ENCODE data around the gene UBE2H. TPM values are rescaled to one million over a fixed set of nuclear protein-coding genes. Genes with fewer than 3 reads are reported as not detected.

The UBE2H gene
- polyA plus RNA-seq, 1 donor from 2014 or later, result 66.3 TPM

DNA sequence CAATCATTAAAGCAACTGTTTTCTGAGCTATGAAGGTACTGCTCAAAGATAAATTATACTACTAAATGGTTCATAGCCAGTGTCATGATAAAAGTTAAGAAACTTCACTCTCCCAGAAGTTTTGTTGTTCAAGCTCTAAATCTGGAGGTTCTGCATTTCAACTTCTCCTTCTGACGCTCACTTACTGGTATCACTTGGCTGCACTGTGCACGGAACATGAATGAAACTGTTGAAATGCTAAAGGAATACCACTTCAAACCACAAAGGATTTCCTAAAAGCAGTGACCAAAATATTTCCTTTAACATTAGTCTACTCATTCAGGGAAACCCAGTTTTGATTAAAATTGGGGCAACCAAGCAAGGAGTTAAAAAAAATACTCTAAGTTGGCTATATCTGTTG lies 93.6 kb downstream of the UBE2H start:
- H3K27ac Mint-ChIP-seq, result no peak overlapping the region
- H3K4me1 Mint-ChIP-seq, result peaks cover 35 to 59% (median 56%) of the 10 kb centered on the region in 3 donors
- no peaks in the 10 kb centered on the region for H3K27me3 Mint-ChIP-seq
- H3K36me3 Mint-ChIP-seq, result no peaks in the 10 kb centered on the region
- no peak overlapping the region for H3K4me3 Mint-ChIP-seq
- H3K9me3 Mint-ChIP-seq, result no peaks in the 10 kb centered on the region

DNA sequence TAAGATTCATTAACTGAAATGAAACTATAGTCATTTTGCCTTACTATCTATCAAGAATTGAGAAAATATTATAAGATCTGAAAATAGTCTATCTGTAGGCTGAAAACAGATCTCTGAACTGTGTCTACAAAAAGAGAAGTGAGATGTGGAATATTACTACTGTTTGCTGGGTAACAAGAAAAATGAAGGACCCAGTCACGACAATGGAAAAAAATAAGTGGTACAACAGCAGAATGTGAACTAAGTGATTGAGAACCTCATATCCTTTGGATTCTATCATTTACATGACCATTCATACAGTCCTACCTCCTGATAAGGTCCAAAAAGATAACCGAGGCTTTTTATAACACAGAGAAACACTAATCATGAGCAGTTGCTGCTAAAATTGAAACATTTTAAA lies 94.3 kb downstream of the UBE2H start:
- Mint-ChIP-seq H3K4me1 (peaks cover 33 to 55% (median 50%) of the 10 kb centered on the region in 3 donors), H3K27me3 (no peaks in the 10 kb centered on the region), H3K36me3 (no peaks in the 10 kb centered on the region), H3K9me3 (no peaks in the 10 kb centered on the region), H3K27ac (no peak overlapping the region), H3K4me3 (no peak overlapping the region)

DNA sequence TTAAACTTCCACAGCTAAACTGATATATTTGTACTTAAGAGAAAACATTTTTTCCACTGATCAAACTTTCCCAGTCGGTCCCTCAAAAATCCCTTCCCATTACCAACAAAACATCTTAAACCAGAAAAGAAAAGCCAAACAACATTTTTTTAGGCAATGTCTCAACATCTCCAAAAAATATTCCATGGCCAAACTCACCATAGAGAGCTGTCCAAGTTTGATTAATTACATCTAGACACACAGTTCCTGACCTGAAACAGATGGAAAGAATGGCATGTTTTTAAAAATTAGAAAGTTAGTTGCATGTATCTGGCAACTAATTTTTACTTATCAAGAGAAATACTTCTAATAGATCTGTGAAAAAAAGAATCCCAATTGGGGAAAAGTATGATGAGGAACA lies 95.4 kb downstream of the UBE2H start:
- no peaks in the 10 kb centered on the region for H3K36me3 Mint-ChIP-seq
- H3K27ac Mint-ChIP-seq, result peak overlapping the region in 1 of 3 donors; percentile 3
- H3K4me3 Mint-ChIP-seq, result no peak overlapping the region
- no peaks in the 10 kb centered on the region for H3K9me3 Mint-ChIP-seq
- no peaks in the 10 kb centered on the region for H3K27me3 Mint-ChIP-seq
- H3K4me1 Mint-ChIP-seq, result peaks cover 23 to 43% (median 40%) of the 10 kb centered on the region in 3 donors

DNA sequence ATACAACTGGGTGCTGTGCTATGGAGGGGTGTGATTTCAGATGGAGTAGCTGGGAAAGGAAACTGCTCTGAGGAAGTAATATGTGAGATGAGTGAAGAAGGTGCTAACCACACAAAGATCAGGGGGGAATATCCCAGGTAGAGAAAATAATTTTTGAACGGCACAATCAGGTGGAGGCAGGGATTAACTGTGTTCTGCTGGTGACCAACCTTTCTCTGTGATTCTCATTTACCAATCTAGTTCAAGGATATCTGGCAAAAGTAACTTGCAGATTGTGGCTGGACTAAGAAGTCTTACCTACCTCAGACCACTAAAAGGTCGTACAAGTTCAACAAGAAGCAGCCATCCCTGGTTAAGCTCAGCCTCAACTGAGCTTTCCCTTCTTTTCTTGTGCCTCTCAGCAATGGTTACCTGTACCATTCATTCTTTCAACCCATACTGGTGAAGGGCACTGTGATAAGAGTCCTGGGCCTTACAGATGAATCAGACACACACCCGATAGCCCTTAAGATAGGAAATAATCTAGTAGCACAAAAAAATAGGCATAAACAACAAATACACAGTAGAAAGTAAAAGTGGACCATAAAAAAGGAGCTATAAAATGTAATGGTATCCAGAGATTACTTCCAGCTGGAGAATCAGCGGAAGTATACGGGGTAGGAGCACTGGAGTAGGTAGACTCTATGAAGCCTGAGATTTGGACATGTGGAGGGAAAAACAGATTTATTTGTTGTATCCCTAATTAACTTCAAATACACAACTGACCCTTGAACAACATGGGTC lies 96.6 kb downstream of the UBE2H start:
- H3K27me3 Mint-ChIP-seq, result no peaks in the 10 kb centered on the region
- peaks cover 19 to 34% (median 34%) of the 10 kb centered on the region in 3 donors for H3K4me1 Mint-ChIP-seq
- H3K4me3 Mint-ChIP-seq, result no peak overlapping the region
- H3K36me3 Mint-ChIP-seq, result no peaks in the 10 kb centered on the region
- no peaks in the 10 kb centered on the region for H3K9me3 Mint-ChIP-seq
- peak overlapping the region in 1 of 3 donors; percentile 7 for H3K27ac Mint-ChIP-seq

DNA sequence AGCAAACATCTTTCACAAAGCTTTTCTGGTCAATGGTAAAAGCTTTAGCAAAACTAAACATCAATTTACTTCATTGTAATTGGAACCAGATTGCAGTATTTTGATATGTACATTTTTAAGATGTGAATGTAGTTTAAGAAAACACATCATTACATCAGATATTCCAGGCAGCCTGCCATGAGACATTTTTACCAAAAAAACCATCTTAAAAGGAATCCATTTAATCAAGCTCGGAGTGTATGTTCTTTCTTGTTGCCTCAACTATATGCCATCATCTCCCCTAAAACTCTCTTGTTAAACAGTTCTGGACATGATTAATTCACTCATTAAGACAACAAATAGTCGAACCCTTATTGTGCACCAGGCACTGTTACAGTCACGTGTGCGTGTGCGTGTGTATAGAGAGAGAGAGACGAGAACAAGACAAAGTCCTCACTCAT lies 97.5 kb downstream of the UBE2H start:
- H3K27me3 Mint-ChIP-seq, result no peaks in the 10 kb centered on the region
- H3K9me3 Mint-ChIP-seq, result no peaks in the 10 kb centered on the region
- peaks cover 18 to 30% (median 28%) of the 10 kb centered on the region in 3 donors for H3K4me1 Mint-ChIP-seq
- H3K4me3 Mint-ChIP-seq, result no peak overlapping the region
- no peak overlapping the region for H3K27ac Mint-ChIP-seq
- H3K36me3 Mint-ChIP-seq, result no peaks in the 10 kb centered on the region

DNA sequence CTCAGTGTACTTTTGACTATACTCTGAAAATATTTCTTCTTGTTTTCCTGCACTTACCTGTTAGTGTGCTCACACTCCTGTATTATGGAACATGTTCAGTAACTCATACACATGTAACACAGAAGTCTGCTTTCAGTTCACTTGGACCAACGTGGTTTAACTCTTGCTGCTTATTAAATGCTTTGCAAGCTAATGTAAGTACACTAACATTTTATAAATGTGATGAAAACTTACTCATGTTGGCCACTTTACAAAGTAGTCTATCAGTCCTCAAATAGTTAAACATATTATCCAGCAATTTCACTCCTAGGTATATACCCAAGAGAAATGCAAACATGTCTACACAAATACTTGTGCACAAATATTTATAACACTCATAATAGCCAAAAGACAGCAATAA lies 98.4 kb downstream of the UBE2H start:
- Mint-ChIP-seq H3K4me3 (no peak overlapping the region), H3K36me3 (no peaks in the 10 kb centered on the region), H3K27ac (no peak overlapping the region), H3K9me3 (no peaks in the 10 kb centered on the region), H3K27me3 (no peaks in the 10 kb centered on the region), H3K4me1 (peaks cover 11 to 21% (median 19%) of the 10 kb centered on the region in 3 donors)

DNA sequence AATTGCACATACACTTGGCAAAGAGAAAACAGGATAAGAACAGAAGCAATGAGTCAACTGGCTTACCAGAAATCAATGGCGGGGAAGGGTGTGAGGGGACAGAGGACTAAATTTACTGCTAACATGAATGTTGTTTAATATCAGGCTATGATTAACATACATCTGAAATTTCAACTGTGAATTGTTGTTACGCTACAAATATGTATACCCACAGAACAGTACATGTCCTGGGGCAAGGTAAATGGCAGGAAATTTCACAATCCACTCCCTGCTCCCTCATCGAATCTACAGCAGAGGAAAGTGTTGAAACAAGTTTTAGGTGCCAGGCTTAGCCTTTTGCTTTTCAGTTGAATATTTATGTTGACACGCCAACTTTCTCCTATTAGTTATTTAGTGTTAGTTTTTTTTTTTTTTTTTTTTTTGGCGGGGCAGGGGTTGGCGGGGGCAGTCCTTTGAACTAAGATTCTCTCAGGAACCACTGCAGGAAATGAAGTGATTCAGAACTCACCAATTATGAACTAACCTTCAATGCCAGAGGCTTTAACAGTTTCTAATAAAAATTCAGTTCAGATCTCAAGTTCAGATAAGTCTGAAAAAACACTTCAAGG lies 99.0 kb downstream of the UBE2H start:
- no peaks in the 10 kb centered on the region for H3K27me3 Mint-ChIP-seq
- H3K9me3 Mint-ChIP-seq, result no peaks in the 10 kb centered on the region
- no peaks in the 10 kb centered on the region for H3K36me3 Mint-ChIP-seq
- no peak overlapping the region for H3K27ac Mint-ChIP-seq
- H3K4me1 Mint-ChIP-seq, result peaks cover 6 to 17% (median 14%) of the 10 kb centered on the region in 3 donors
- H3K4me3 Mint-ChIP-seq, result no peak overlapping the region

DNA sequence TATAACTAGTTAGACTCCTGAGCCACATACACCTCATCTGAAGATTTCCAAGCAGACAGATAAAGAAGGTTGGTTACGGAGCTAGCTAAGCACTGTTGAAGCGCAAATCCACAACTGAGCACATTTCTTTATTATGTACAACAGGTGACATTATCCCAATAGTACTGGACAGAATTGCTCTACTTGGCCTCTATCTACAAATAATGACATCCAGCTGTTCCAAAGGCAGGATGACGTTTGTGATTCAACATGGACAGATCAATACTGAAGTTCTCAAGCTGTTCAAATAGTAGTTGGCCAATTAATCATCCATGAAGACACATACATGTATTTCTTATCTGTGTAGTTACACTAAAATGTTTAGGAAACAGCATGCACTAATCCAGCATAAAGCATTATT lies 101.0 kb downstream of the UBE2H start:
- H3K27me3 Mint-ChIP-seq, result no peaks in the 10 kb centered on the region
- H3K4me3 Mint-ChIP-seq, result no peak overlapping the region
- H3K36me3 Mint-ChIP-seq, result no peaks in the 10 kb centered on the region
- no peak overlapping the region for H3K27ac Mint-ChIP-seq
- peaks cover 5 to 15% (median 9%) of the 10 kb centered on the region in 3 donors for H3K4me1 Mint-ChIP-seq
- no peaks in the 10 kb centered on the region for H3K9me3 Mint-ChIP-seq

DNA sequence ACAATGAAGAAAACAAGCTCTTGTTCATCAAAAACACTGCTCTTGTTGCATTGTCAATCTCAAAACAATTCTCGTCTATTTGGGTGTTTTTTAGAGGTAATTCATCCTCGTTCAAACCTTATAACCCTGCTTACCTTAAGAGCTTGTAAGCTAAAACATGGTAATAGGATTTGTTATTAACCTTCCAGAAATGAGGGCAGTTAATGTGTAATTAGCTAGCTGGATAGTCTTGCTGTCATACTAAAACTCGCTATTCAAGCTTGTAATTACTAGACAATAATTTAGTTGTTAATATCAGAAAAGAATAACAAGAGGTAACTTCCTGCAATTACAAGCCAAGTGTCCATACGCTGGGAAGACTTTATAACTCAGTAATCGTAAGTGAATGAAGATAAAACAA lies 101.6 kb downstream of the UBE2H start:
- Mint-ChIP-seq H3K36me3 (no peaks in the 10 kb centered on the region), H3K4me1 (peaks cover 5 to 16% (median 12%) of the 10 kb centered on the region in 3 donors), H3K9me3 (no peaks in the 10 kb centered on the region), H3K27ac (no peak overlapping the region), H3K4me3 (no peak overlapping the region), H3K27me3 (no peaks in the 10 kb centered on the region)

DNA sequence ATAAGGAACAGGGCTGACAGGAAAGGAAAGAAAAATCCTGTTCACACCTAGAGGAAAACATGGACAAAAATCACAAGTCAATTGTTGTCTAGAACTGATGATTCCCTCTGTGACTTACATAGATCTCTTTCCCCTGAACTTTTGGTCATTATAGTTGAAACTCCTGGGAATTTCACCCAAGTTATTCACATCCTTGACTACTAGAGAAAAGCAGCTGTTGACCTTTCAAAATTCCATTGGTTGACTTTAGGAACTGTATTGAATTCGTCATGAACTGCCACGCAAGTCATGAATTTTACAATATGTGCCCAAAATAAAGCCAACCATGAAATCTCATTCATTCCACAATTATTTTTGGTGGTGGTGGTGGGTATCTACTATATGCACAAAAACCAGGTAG lies 104.3 kb downstream of the UBE2H start:
- H3K27me3 Mint-ChIP-seq, result no peaks in the 10 kb centered on the region
- no peak overlapping the region for H3K27ac Mint-ChIP-seq
- H3K9me3 Mint-ChIP-seq, result no peaks in the 10 kb centered on the region
- H3K4me1 Mint-ChIP-seq, result peaks cover 4 to 28% (median 24%) of the 10 kb centered on the region in 3 donors
- no peaks in the 10 kb centered on the region for H3K36me3 Mint-ChIP-seq
- H3K4me3 Mint-ChIP-seq, result no peak overlapping the region

DNA sequence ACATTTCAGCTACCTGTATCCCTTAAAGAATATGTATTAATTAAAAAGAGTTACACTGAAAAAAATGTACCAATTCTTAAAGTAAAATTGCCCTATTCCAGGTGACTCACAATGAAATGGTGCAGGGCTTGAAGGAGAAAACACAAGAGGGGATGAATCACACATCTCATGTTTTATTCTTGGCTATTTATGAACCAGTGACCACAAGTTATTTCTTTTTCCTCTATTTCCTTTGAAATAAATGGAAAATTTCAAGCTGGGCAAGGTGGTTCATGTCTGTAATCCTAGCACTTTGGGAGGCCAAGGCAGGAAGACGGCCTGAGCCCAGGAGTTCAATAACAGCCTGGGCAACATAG lies 106.8 kb downstream of the UBE2H start:
- Mint-ChIP-seq H3K4me1 (peaks cover 4 to 26% (median 24%) of the 10 kb centered on the region in 3 donors), H3K27ac (peak overlapping the region in 2 of 3 donors; percentile 16 to 77)

DNA sequence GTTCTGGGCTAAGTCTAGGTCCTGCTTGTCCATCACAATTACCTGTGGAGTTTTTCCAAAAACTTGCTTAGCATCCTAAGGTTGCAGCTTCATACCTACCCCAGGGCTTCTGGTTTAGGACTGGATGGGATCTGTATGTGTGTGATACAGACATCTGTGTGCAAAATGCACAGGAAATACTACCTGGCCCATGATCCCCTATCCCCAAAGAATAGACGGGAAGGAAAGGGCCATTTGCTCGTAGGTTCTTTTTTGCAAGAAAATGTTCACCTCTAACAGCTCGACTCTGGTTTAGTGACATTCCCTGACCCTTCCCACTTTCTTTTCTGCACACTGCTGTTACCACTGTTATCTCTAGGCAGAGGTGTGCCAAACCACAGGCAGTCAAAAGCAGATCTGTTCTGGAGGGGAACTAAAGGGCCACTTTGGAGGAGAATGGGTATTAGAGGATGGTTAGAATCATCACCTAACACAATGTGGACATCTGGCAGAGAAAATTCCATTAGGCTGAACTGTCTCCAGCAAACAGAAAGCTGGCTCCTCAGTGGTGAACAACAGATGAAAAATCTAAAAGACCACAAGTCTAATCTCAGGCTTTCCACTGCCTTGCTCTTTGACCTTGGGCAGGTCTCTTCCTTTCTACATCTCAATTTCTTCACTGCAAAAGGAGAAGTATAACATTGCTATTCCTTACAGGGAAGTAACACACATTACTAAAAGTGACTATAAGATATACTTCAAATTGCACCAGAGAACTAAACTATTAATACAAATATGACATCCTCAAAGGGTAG lies 107.4 kb downstream of the UBE2H start:
- Mint-ChIP-seq H3K36me3 (no peaks in the 10 kb centered on the region), H3K27ac (peak overlapping the region in 2 of 3 donors; percentile 16 to 77), H3K4me3 (no peak overlapping the region), H3K27me3 (no peaks in the 10 kb centered on the region), H3K4me1 (peaks cover 4 to 26% (median 24%) of the 10 kb centered on the region in 3 donors), H3K9me3 (no peaks in the 10 kb centered on the region)

More for the DNA sequence above, 106.8 kb downstream of the UBE2H start:
- H3K27me3 Mint-ChIP-seq, result no peaks in the 10 kb centered on the region
- H3K9me3 Mint-ChIP-seq, result no peaks in the 10 kb centered on the region
- H3K36me3 Mint-ChIP-seq, result no peaks in the 10 kb centered on the region
- no peak overlapping the region for H3K4me3 Mint-ChIP-seq

DNA sequence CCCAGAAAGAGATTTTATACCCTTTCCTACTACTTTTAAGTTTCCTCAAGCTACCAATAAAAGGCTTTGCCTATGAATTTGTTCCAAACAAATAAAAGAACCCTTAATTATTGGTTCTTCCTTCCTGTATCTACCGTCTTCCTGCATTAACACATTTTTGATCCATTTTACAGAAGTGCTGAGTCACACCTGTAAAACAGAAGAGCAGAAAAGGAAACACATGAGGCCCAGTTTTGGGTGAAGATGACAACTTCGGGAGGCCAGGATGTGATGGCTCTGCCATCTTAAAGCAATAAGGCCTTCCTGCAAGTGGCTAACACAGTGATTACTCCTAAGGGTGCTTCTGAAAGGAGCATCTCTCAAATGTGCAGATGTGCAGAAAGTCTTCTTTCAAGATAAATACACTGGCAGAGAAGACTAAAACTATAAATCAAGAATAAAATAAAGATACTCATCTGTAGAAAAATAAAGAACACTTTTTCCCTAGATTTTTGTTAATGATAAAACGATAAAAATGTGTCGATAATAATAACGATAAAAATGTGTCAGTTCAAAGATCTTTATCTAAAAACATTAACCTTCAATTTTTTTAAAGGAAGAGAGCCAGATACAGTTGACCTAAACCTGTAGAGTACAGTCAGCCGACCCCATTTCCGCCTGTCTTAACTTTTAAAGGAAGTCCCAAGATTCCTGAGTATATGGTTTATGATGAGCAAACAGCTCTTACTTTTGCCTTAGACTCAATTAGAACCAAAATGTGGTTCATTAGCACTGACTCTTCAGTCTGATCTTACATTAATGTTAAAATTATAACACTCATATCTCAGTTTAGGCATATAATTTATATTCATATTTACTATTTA lies 108.6 kb downstream of the UBE2H start:
- Mint-ChIP-seq H3K27ac (peak overlapping the region in 2 of 3 donors; percentile 68 to 77), H3K4me3 (no peak overlapping the region), H3K36me3 (no peaks in the 10 kb centered on the region), H3K4me1 (peaks cover 4 to 26% (median 24%) of the 10 kb centered on the region in 3 donors), H3K27me3 (no peaks in the 10 kb centered on the region), H3K9me3 (no peaks in the 10 kb centered on the region)

DNA sequence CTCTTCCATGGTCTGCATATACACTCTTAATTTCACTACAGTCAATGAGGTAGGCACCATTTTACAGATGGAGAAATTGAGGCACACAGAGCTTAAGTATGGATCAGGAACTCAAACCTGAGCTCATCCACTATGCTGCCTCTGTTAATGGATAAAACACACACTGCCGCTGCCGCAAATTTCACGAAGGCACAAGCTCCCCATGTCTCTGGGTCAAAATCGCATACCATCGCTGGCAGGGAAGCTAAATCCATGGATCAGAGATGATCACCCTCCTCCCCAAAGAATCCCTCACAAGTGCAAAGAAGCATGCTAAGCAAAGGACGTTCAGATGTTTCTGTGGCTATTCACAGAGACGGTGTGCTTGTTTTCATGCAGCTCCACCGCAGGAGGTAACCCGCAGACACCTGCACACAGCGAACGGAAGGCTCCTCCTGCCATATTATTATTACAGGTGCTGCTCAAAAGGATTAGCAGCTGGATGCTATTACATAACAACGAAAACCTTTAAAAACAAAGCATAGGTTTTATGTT lies 109.3 kb downstream of the UBE2H start:
- Mint-ChIP-seq H3K9me3 (no peaks in the 10 kb centered on the region), H3K4me1 (peaks cover 4 to 24% (median 24%) of the 10 kb centered on the region in 3 donors), H3K36me3 (no peaks in the 10 kb centered on the region), H3K4me3 (no peak overlapping the region), H3K27ac (no peak overlapping the region), H3K27me3 (no peaks in the 10 kb centered on the region)

All from IgD-negative memory B cell (primary cell).